HG03354 (cell line): ENCODE measurements around the gene IL12B.
"Not testable (repeated sequence)": the region's sequence is repeated elsewhere in the genome, so short reads cannot be mapped to it uniquely, and the experiment has no call there.

Experiments used
- ATAC-seq: cut with Tn5 transposase; IDR thresholded peaks from one replicate; pipeline ENCODE4 v1.9.1; 2021; ENCODE audit warnings: mild to moderate bottlenecking; ENCODE audit not compliant: unreplicated experiment, poor library complexity, severe bottlenecking

The IL12B gene

DNA sequence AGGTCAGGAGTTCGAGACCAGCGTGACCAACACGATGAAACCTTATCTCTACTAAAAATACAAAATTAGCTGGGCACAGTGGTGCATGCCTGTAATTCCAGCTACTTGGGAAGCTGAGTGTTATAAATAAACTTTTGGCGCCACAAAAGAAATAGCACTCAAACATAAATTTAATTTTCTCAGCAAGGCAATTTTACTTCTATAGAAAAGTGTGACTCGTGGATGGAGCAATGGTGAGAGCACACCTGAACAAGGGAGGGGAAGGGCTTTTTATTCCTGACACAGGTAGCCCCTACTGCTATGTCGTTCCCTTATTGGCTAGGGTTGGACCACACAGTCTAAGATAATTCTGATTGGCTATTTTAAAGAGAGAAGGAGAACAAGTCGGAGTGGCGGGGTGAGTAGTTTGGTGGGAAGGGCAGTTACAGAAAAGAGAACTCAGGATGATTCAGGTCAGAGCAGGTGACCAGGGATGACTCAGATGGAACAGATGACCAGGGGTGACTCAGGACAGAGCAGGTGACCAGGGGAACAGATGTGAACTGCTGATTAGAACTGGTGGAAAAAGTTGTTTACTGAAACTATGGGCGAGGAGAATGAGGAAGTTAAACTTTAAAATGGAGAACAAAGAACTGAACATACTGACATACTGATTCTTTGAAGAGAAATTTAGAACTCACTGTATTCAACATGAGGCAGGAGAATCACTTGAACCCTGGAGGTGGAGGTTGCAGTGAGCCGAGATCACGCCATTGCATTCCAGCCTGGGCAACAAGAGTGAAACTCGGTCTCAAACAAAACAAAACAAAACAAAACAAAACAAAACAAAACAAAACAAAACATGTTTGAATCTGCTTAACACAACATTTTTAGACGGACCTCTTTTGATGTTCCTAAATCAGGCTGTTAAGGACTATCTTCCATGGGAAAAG lies 28.1 kb downstream of the IL12B start:
- not testable (repeated sequence) for ATAC-seq

DNA sequence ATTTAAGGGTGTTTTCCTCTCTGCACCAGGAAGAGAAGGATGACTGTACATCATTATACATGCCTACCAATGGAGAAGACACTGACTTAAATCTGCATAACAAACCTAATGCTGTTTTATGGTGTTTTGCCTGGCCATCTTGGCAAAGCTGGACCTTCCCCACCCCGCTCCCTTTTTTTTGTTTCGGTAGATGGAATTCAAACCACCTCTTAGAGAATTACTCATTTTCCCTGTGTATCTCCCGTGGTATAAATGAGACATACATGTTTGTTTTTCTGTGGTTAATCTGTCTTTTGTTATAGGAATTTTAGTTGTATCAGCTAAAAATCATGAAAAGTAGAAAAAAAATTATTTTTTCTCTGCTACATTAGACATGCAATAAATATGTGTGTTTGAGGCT lies 28.8 kb downstream of the IL12B start:
- no peak for ATAC-seq

DNA sequence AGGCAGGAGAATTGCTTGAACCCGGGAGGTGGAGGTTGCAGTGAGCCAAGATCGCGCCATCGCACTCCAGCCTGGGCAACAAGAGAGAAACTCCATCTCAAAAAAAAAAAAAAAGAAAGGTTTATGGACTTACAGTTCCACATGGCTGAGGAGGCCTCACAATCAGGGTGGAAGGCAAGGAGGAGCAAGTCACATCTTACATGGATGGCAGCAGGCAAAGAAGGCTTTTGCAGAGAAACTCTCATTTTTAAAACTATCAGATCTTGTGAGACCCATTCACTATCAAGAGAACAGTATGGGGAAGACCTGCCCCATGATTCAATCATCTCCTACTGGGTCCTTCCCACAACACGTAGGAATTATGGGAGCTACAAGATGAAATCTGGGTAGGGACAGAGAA lies 33.0 kb downstream of the IL12B start:
- not testable (repeated sequence) for ATAC-seq

GRCh38 chr5:159294921-159295320 lies 35.4 kb downstream of the IL12B start:
- no peak for ATAC-seq

GRCh38 chr5:159290741-159291140 lies 39.5 kb downstream of the IL12B start:
- no peak for ATAC-seq

GRCh38 chr5:159286420-159287035 lies 43.8 kb downstream of the IL12B start:
- no peak for ATAC-seq

DNA sequence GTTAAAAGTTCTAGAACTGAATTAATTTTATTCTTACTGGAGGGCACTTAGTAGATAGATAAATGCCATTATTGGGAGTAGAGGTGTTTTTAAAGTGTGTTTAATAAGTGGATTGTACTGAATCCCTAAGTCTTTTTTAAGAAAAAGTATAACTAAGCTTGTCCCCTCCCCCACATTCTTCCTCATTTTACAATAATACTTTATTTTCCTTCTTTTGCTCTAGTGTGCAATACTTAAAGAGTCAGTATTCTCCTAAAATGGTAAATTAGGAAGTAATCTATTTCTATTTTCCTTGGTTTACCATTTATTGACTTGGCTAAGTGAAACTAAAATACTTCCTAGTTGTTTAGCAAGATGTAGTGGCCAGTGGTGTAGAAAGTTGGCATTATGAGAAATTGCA lies 55.6 kb downstream of the IL12B start:
- ATAC-seq, result no peak

DNA sequence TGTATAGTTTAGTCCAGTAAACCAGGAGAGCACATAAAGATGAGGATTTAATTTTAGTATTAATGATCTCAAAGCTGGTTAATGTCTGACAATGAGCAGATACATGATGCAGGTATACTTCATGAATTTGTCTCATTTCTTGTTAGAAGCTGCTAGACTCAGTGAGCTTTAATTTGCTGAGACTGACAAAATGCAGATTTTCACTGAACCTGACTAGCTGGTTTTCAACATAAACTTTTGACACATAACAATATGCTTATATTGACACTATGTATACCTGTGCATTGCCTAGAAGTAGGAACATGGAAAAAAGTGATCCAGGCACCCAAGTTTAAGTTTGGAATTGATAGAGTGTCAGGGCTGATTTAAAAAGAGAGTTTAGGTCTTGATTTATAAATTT lies 56.4 kb downstream of the IL12B start:
- no peak for ATAC-seq

DNA sequence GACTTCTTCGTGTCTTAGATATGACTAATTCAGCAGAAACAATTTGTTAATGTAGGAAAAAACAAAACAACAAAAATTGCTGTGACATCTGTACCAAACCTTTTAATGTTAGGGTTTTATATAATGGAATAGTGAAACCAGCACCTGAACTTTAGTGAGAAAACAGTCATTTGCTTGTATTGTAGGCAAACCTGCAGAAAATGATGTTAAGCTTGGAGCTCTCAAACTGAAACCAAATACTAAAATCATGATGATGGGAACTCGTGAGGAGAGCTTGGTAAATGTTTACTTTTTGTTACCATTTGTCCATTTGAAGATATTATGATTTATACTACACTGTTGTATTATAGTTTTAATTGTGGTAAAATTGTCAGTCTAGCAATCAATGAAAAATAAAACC lies 60.6 kb downstream of the IL12B start:
- ATAC-seq, result no peak

- ATAC-seq, result not testable (repeated sequence)
Observed at GRCh38 chr5:159266764-159267163, 63.5 kb downstream of the IL12B start.
